Retinal pigment epithelial cell (primary cell): ENCODE measurements around the gene RAB8B.

Experiments
- DNase-seq: peaks from one replicate; pipeline ENCODE4 v3.0.0-alpha.2; 2010; ENCODE audit warnings: low read depth
- H3K4me3 ChIP-seq: 2 replicates; pipeline ENCODE4 v1.5.1; 2011; ENCODE audit warnings: mild to moderate bottlenecking, low read length, control low read depth, moderate library complexity
- CTCF ChIP-seq: conservative IDR thresholded peaks from 2 replicates; pipeline ENCODE4 v1.5.1; 2011; ENCODE audit warnings: low read depth, low read length, control low read depth, inconsistent platforms

RAB8B gene

DNA sequence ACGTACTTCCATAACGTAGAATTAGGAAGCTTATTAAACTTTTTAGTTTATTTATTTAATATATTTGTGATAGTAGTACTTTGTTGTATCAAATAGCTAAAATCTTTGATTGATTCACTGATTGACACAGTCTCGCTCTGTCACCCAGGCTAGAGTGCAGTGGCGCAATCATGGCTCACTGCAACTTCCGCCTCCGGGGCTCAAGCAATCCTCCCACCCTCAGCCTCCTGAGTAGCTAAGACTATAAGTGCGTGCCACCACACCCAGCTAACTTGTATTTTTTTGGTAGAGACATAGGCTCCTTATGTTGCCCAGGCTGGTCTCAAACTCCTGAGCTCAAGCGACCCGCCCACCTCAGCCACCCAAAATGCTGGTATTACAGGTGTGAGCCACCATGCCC, 93.7 kb downstream of the RAB8B start:
- no peak for DNase-seq
- H3K4me3 ChIP-seq, result no peak overlapping the region
- TF ChIP-seq CTCF, result no peak

DNA sequence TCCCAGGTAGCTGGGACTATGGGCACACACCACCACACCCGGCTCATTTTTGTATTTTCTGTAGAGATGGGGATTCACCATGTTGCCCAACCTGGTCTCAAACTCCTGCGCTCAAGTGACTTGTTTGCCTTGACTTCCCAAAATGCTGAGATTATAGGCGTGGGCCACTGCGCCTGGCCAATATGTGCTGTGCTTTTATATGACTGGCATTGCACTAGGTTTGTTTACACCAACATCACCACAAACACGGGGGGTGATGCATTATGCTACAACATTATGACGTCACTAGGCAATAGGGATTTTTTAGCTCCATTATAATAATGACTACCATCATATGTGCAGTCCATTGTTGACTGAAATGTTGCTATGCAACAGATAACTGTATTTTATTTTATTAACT, 94.9 kb downstream of the RAB8B start:
- TF ChIP-seq CTCF, result no peak
- no peak overlapping the region for H3K4me3 ChIP-seq
- no peak for DNase-seq

DNA sequence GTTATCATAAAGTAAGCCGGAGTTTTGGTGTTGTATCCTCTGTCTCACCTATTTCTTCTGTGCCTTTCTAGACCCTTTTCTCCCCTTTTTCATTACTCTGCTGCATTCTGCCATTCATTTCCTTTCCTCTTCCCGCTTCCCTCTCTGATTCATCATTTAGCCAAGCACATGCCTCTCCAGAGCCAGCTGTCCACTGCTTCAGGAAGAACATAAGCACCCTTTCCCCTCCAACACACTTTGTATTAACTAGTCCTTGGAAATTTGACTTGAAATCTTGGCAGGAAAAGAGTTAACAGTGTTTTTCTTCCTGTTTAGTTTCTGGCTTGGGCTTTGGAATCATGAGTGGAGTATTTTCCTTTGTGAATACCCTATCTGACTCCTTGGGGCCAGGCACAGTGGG, 97.7 kb downstream of the RAB8B start:
- no peak overlapping the region for H3K4me3 ChIP-seq
- no peak for DNase-seq
- TF ChIP-seq CTCF, result no peak

DNA sequence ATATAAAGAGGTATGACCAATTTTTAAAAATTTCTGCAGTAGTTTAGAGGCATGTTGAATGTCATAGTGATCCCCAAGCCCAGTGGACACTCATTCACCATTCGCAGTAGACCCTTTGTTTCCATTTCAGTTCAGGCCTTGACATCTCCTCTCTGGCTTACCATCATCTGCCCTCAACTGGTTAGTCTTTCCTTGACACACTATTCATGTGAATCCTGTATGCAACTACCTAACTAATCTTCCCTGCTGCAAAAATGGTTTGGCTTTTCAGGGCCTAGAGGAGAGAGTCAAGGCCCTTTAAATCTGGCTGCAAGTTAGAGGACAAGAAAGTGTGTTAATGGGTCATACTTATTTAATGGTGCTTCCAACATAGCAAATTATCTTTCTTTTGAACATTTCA, 98.9 kb downstream of the RAB8B start:
- no peak overlapping the region for H3K4me3 ChIP-seq
- no peak for TF ChIP-seq CTCF
- DNase-seq, result no peak

DNA sequence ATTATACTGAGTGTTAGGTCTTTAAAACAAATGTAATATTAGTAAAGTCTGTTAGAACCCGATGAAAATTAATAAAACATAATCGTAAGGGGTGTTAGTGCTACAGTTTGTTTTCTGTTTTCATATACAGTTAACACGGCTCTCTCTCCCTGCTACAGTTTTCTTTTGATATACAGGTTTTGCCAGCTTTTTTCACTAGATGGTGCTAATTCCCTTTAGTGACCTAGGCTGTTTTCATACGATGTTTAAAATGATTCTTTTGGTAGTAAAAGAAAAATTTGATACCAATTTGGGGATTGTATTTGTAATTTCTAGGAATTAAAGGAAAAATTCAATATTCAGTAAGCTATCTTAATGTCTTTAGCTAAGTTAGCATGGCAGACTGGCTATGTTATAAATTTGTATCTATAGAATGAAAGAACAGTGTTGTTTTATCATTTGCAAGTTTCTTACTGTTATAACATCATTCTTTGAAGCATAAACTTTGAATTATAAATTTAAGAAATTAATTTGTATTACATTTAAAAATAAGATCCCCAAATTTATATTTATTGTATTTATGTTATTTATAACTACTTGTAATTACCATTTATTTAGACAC, 99.5 kb downstream of the RAB8B start:
- no peak for DNase-seq
- H3K4me3 ChIP-seq, result no peak overlapping the region
- peak; percentile 64 for TF ChIP-seq CTCF

- TF ChIP-seq CTCF, result no peak
- DNase-seq, result peak; percentile 60
- no peak overlapping the region for H3K4me3 ChIP-seq
These were observed 102.1 kb downstream of the RAB8B start for GRCh38 chr15:63291507-63291906.

DNA sequence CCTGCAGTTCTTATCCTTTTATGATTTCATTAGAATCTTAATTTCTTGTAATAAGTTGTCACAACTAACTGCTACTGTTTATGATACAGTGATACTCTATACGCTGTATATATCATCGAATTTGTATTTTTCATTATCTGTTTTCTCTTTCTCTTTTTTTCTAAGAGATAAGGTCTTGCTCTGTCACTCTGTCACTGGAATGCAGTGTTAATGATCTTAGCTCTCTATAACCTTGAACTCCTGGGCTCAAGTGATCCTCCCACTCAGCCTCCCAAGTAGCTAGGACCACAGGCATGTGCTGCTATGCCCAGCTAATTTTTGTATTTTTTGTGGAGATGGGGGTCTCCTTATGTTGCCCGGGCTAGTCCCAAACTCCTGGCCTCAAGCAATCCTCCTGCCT, 102.8 kb downstream of the RAB8B start:
- no peak for TF ChIP-seq CTCF
- DNase-seq, result no peak
- H3K4me3 ChIP-seq, result no peak overlapping the region
